GM21737 (cell line): Measurements from ENCODE around the gene DSC1.
"Not testable (repeated sequence)": the region's sequence is repeated elsewhere in the genome, so short reads cannot be mapped to it uniquely, and the experiment has no call there.

ENCODE experiments used
- ATAC-seq: cut with Tn5 transposase; IDR thresholded peaks from one replicate; pipeline ENCODE4 v1.9.1; 2021; ENCODE audit warnings: mild to moderate bottlenecking, moderate library complexity; ENCODE audit not compliant: unreplicated experiment

The DSC1 gene

GRCh38 chr18:31177369-31177768 is 14.7 kb upstream of the DSC1 start:
- ATAC-seq = not testable (repeated sequence)

GRCh38 chr18:31176531-31176930 is 13.9 kb upstream of the DSC1 start:
- ATAC-seq = no peak

GRCh38 chr18:31171144-31171839 is 8.6 kb upstream of the DSC1 start:
- no peak for ATAC-seq

GRCh38 chr18:31170335-31170734 is 7.7 kb upstream of the DSC1 start:
- no peak for ATAC-seq

GRCh38 chr18:31162419-31162793 is 250 bp downstream of the DSC1 start:
- ATAC-seq = no peak

GRCh38 chr18:31161757-31162418 is 768 bp downstream of the DSC1 start:
- ATAC-seq = no peak

GRCh38 chr18:31156821-31157763 is 5.6 kb downstream of the DSC1 start:
- no peak for ATAC-seq

- no peak for ATAC-seq
Measured at GRCh38 chr18:31155498-31155897, 7.2 kb downstream of the DSC1 start.

- ATAC-seq = no peak
Measured at GRCh38 chr18:31154181-31154580, 8.5 kb downstream of the DSC1 start.

- no peak for ATAC-seq
Measured at GRCh38 chr18:31149351-31149750, 13.3 kb downstream of the DSC1 start.

GRCh38 chr18:31148600-31148999 is 14.1 kb downstream of the DSC1 start:
- ATAC-seq = no peak

GRCh38 chr18:31146809-31147208 is 15.8 kb downstream of the DSC1 start:
- no peak for ATAC-seq

GRCh38 chr18:31143025-31143424 is 19.6 kb downstream of the DSC1 start:
- no peak for ATAC-seq

- ATAC-seq = no peak
Measured at GRCh38 chr18:31138709-31139108, 23.9 kb downstream of the DSC1 start.

GRCh38 chr18:31134988-31135529 is 27.6 kb downstream of the DSC1 start:
- no peak for ATAC-seq

- no peak for ATAC-seq
Measured at GRCh38 chr18:31129398-31130115, 33.1 kb downstream of the DSC1 start.

- no peak for ATAC-seq
Measured at GRCh38 chr18:31125878-31126277, 36.8 kb downstream of the DSC1 start.

GRCh38 chr18:31123125-31123524 is 39.5 kb downstream of the DSC1 start:
- not testable (repeated sequence) for ATAC-seq

GRCh38 chr18:31120594-31120993 is 42.1 kb downstream of the DSC1 start:
- ATAC-seq = no peak

- ATAC-seq = no peak
Measured at GRCh38 chr18:31116853-31117595, 45.6 kb downstream of the DSC1 start.
